Prostate gland (tissue), 2 donors: ENCODE measurements around the gene VDR. TPM values are rescaled to one million over a fixed set of nuclear protein-coding genes. Genes with fewer than 3 reads are reported as not detected.
A peak's percentile ranks its signal among the peaks of the same experiment; 100 is the strongest.

Experiments
- DNase-seq: peaks from one replicate; pipeline ENCODE4 v3.0.0-alpha.2; 2019; ENCODE audit warnings: low spot score
- H3K27ac ChIP-seq, 2 donors: fragments of 200-600 bp; sonication (generic); 2 replicates each; pipeline ENCODE4 v1.5.1; 2017 to 2019
- H3K27me3 ChIP-seq: fragments of 200-600 bp; sonication (generic); replicated peaks from 2 replicates; pipeline ENCODE4 v1.5.1; 2019; ENCODE audit not compliant: insufficient read depth
- H3K36me3 ChIP-seq, 2 donors: fragments of 200-600 bp; sonication (generic); 1 replicate in 1 of 2; 2 replicates in 1 of 2; pipeline versions ENCODE4 v1.5.1 to v1.8.1; 2017 to 2019
- H3K4me1 ChIP-seq: fragments of 200-600 bp; sonication (generic); replicated peaks from 2 replicates; pipeline ENCODE4 v1.5.1; 2019
- H3K4me3 ChIP-seq, 2 donors: fragments of 200-600 bp; sonication (generic); 2 replicates each; pipeline ENCODE4 v1.5.1; 2017 to 2019
- H3K9me3 ChIP-seq: fragments of 200-600 bp; sonication (generic); 2 replicates; pipeline ENCODE4 v1.5.1; 2017
- POLR2A ChIP-seq: fragments of 450-650 bp; IDR thresholded peaks from one replicate; pipeline ENCODE4 v1.6.1; 2016; ENCODE audit warnings: antibody characterized with exemption, mild to moderate bottlenecking
- POLR2AphosphoS5 ChIP-seq: sonication (generic); formaldehyde crosslinking; IDR thresholded peaks from one replicate; pipeline ENCODE4 v1.6.1; 2017; ENCODE audit warnings: antibody characterized with exemption
- WGBS: methylation state at CpG from one replicate; pipeline ENCODE4 v1.1.5; 2018; 5-methylcytosine and 5-hydroxymethylcytosine counted together
- intact Hi-C: fragments of 100-400 bp; cut with DNase I; formaldehyde crosslinking; loops from one replicate; pipeline ENCODE4 v1.14.2; 2022
- total RNA-seq, 2 donors: library from RNA; depleted of rRNA; stranded (reverse); fragments of >200 nt; gene quantifications; one replicate each; pipeline ENCODE4 v1.1.0, GENCODE V29; 2016
- TF ChIP-seq, protein P1 (sequence below), 4 experiments: fragments of 200-600 bp in 2 of 4; fragments of 450-650 bp in 2 of 4; sonication (generic) in 2 of 4; IDR thresholded peaks; 1 replicate in 3 of 4; 2 replicates in 1 of 4; pipeline ENCODE4 v1.5.1; 2016 to 2019; ENCODE audit warnings: antibody characterized with exemption in 4 of 4, mild to moderate bottlenecking in 2 of 4, moderate library complexity in 2 of 4

The VDR gene
- total RNA-seq, 2 donors from 2014 or later, result 3.4 to 4.3 TPM

DNA sequence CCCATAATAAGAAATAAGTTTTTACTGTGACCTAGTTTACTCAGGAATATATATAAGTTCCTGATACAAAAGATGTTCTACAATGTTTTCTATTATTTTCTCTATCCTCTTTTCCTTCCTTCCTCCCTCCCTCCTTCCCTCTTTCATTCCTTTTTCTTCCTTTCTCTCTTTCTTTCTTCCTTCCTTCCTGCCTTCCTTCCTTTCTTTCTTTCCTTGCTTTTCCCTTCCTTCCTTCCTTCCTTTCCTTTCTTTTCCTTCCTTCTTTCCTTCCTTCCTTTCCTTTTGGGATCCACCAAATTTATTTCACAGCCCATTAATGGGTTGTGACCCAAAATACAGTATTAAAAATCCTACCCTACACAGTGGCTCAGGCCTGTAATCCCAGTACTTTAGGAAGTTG, 3.9 kb upstream of the VDR start:
- intact Hi-C loops, result no loop called here
- TF ChIP-seq POLR2A (no peak), POLR2AphosphoS5 (no peak)
- TF ChIP-seq, protein P1, sequence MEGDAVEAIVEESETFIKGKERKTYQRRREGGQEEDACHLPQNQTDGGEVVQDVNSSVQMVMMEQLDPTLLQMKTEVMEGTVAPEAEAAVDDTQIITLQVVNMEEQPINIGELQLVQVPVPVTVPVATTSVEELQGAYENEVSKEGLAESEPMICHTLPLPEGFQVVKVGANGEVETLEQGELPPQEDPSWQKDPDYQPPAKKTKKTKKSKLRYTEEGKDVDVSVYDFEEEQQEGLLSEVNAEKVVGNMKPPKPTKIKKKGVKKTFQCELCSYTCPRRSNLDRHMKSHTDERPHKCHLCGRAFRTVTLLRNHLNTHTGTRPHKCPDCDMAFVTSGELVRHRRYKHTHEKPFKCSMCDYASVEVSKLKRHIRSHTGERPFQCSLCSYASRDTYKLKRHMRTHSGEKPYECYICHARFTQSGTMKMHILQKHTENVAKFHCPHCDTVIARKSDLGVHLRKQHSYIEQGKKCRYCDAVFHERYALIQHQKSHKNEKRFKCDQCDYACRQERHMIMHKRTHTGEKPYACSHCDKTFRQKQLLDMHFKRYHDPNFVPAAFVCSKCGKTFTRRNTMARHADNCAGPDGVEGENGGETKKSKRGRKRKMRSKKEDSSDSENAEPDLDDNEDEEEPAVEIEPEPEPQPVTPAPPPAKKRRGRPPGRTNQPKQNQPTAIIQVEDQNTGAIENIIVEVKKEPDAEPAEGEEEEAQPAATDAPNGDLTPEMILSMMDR (IDR thresholded peaks at IDR 0.05), result no peak
- Histone ChIP-seq H3K4me1 (no peaks in the 10 kb centered on the region), H3K27ac (no peak overlapping the region), H3K36me3 (no peaks in the 10 kb centered on the region), H3K27me3 (no peaks in the 10 kb centered on the region), H3K9me3 (no peaks in the 10 kb centered on the region), H3K4me3 (no peak overlapping the region)
- DNase-seq, result no peak

DNA sequence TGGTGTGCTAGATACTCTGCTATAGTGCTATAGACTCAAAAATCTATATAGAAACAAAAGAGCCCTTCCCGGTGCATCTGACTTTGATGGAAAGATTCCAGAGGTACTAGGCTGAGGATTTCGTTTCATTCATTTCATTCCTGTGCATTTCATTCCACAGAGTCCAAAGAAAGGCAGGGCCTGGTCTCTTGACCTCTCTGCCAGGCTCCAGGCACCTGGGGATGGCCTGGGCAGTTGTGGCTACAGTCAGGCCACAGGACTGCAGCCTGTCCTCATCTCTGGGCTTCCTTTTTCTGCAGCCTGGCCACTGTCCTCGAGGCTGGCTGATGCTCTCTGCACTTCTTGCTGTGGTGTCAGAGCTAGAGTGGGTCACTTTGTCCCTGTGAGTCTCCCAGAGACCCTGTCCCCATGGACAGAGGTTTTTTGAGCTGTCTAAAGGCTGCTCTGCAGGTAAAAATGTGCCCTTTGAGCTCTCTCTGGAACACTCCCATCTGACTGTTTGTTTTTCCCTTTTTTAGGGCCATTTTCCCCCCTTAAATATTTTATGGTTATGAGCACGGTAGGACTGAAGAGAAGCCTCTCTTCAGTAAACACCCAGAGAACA, 3.2 kb upstream of the VDR start:
- Histone ChIP-seq H3K27me3 (no peaks in the 10 kb centered on the region), H3K27ac (no peak overlapping the region), H3K4me3 (no peak overlapping the region), H3K36me3 (no peaks in the 10 kb centered on the region), H3K4me1 (no peaks in the 10 kb centered on the region), H3K9me3 (no peaks in the 10 kb centered on the region)
- intact Hi-C loops, result no loop called here
- no peak for DNase-seq
- WGBS, result 40% methylated on average over 4 of the region's 4 CpGs
- TF ChIP-seq, protein P1 (IDR thresholded peaks at IDR 0.05), result no peak
- TF ChIP-seq POLR2AphosphoS5, result no peak
- TF ChIP-seq POLR2A, result no peak

DNA sequence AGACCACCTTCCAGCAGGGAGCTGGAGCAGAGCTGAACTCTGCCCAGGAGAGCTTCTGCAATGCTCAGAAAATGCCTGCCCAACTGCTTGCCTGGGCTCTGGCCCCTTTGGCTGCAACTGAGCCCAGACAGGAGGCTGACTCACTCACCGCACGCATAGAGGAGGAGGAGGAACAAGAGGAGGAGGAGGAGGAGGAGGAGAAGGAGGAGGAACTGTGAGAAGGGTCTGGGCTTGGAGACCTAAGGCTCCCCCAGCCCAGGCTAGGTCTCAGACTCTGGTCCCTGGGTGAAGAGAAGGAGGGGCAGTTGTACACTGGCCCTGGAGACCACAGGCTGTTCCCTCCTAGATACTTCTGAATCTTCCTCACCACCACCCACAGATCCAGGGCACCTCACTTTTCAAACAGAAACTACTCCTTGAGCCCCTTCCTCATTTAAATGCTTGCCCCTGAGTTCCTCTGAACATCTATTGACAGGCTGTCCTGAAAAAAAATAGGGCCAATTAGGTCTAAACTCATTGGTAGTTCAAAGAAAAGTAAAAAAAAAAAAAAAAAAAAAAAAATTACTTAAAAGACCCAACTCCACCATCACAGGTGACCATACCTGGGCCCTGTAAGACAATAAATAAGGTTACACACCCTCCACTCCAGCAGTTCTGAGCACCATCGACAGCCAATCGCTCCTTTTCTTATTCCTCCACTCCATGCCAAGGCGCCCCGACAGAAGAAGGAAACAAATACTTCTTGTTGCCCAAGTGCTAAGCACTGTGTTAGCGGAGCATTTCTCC, 674 bp downstream of the VDR start:
- Histone ChIP-seq H3K4me3 (peak overlapping the region; percentile 36 to 41), H3K27ac (peak overlapping the region; percentile 47 to 61), H3K27me3 (no peaks in the 10 kb centered on the region), H3K9me3 (no peaks in the 10 kb centered on the region), H3K36me3 (no peaks in the 10 kb centered on the region), H3K4me1 (peaks cover 2% of the 10 kb centered on the region)
- TF ChIP-seq, protein P1 (IDR thresholded peaks at IDR 0.05), result no peak
- TF ChIP-seq POLR2A (peak; percentile 47), POLR2AphosphoS5 (peak; percentile 1)
- intact Hi-C loops, result no loop called here
- 3% methylated on average over 7 of the region's 7 CpGs for WGBS
- DNase-seq, result peak; percentile 49

DNA sequence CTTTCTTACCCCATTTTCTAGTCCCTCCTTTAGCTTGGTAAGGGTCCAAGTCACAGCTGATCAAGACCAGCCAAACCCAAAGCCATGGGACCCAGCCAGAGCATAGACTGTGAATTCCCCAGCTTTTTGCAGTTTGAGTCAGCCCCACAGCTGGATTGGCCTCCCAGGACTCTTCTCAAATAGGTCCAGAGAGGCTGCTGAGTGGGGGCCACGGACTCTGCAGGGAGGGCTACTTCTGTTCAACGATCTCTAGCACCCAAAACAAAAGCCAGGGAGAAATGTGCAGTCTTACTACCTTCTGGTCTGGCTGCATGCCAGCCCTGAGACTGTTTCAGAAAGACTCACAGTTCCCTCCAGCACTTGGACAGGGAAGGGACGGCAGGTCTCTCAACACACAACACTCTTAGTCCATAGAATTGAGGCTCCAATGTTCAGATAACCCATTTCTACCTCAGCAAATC, 1.6 kb downstream of the VDR start:
- Histone ChIP-seq H3K4me1 (peaks cover 2% of the 10 kb centered on the region), H3K27ac (no peak overlapping the region), H3K4me3 (no peak overlapping the region), H3K36me3 (no peaks in the 10 kb centered on the region), H3K27me3 (no peaks in the 10 kb centered on the region), H3K9me3 (no peaks in the 10 kb centered on the region)
- intact Hi-C loops, result no loop called here
- TF ChIP-seq POLR2A, result no peak
- 27% methylated on average over 3 of the region's 3 CpGs for WGBS
- peak; percentile 13 for DNase-seq

DNA sequence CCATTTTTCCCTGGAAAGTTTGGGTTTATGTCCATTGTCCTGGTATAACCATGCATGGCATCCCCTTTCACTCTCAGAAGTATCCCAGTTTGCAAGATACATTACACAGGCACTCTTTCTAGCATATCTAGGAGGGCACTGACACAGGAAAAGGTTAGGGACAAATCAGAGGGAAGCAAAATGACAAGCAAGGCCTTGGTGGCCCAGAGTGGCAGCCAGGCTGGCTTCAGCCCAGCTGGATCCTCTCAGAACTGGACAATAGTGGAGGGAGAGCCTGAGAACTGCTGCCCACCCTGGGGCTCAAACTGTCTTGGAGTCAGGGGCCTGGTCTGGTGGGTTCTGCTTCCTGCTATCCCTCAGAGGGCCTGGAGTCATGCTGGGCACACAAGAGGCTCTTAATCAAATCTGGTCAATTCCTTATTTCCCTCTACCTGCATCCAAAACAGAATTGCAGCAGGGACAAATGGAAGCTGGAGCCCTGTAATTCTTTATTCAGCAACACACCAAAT, 2.6 kb downstream of the VDR start:
- H3K9me3 ChIP-seq, result no peaks in the 10 kb centered on the region
- intact Hi-C loops, result no loop called here
- no peaks in the 10 kb centered on the region for H3K27me3 ChIP-seq
- H3K36me3 ChIP-seq, result no peaks in the 10 kb centered on the region
- H3K4me3 ChIP-seq, result no peak overlapping the region
- DNase-seq, result no peak
- TF ChIP-seq POLR2A (no peak), POLR2AphosphoS5 (no peak)
- TF ChIP-seq, protein P1 (IDR thresholded peaks at IDR 0.05), result no peak
- H3K27ac ChIP-seq, result no peak overlapping the region
- H3K4me1 ChIP-seq, result peaks cover 2% of the 10 kb centered on the region
